A673 (cell line): ENCODE data around the gene ADAMTSL2.

ENCODE experiments used
- EZH2 ChIP-seq: fragments of 200-600 bp; sonication (generic); IDR thresholded peaks from 2 replicates; pipeline ENCODE4 v1.6.1; 2017; ENCODE audit warnings: borderline replicate concordance, low read depth, mild to moderate bottlenecking, mixed read lengths, antibody characterized with exemption, low read length; ENCODE audit not compliant: poor library complexity, severe bottlenecking
- TF ChIP-seq, protein P1 (sequence below): fragments of 300-800, 200-600 bp; sonication (generic); conservative IDR thresholded peaks from 2 replicates; pipeline ENCODE4 v1.5.1; 2017; ENCODE audit warnings: low read depth, mild to moderate bottlenecking, antibody characterized with exemption, low read length, moderate library complexity, mixed read lengths

DNA sequence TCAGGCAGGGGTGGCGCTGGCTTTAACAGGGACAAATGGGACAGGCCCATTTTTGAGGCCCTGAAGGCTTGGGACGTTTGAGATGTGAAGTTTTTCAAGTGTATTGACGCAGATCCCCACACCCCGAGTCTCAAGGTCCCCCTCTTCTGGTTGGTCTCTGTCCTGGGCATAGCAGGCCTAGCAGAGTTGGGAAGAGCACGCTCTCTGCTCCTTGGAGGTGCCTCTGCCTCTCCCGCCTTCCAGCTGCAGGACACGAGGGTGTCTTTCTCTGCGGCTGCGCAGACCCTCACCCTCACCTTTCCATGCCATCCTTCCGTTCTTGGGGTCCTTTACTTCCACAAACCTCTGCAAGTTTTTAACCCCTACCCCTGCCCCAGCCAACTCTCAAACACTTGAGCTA, 18.6 kb downstream of the ADAMTSL2 start:
- TF ChIP-seq, protein P1, sequence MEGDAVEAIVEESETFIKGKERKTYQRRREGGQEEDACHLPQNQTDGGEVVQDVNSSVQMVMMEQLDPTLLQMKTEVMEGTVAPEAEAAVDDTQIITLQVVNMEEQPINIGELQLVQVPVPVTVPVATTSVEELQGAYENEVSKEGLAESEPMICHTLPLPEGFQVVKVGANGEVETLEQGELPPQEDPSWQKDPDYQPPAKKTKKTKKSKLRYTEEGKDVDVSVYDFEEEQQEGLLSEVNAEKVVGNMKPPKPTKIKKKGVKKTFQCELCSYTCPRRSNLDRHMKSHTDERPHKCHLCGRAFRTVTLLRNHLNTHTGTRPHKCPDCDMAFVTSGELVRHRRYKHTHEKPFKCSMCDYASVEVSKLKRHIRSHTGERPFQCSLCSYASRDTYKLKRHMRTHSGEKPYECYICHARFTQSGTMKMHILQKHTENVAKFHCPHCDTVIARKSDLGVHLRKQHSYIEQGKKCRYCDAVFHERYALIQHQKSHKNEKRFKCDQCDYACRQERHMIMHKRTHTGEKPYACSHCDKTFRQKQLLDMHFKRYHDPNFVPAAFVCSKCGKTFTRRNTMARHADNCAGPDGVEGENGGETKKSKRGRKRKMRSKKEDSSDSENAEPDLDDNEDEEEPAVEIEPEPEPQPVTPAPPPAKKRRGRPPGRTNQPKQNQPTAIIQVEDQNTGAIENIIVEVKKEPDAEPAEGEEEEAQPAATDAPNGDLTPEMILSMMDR = no peak
- TF ChIP-seq EZH2 = no peak
